Tibial nerve (tissue), 4 donors: ENCODE measurements around the gene PGBD5. TPM values are rescaled to one million over a fixed set of nuclear protein-coding genes. Genes with fewer than 3 reads are reported as not detected.

Source experiments
- DNase-seq, 2 donors: peaks; one replicate each; pipeline ENCODE4 v3.0.0-alpha.2; 2019; ENCODE audit warnings: low spot score in 2 of 2
- H3K27ac ChIP-seq, 4 donors: fragments of 200-600 bp; sonication (generic) in 3 of 4; one replicate each; pipeline ENCODE4 v1.5.1; 2017 to 2019; ENCODE audit warnings: mild to moderate bottlenecking in 1 of 4
- H3K27me3 ChIP-seq, 2 donors: fragments of 200-600 bp; sonication (generic) in 1 of 2; one replicate each; pipeline versions ENCODE4 v1.5.1 to v1.6.0; 2017 to 2019
- H3K36me3 ChIP-seq, 3 donors: fragments of 200-600 bp; sonication (generic); one replicate each; pipeline ENCODE4 v1.5.1; 2018 to 2019
- H3K4me1 ChIP-seq, 4 donors: fragments of 200-600 bp; sonication (generic) in 3 of 4; one replicate each; pipeline ENCODE4 v1.5.1; 2017 to 2019
- H3K4me3 ChIP-seq, 4 donors: fragments of 200-600 bp; sonication (generic) in 3 of 4; one replicate each; pipeline ENCODE4 v1.5.1; 2017 to 2019; ENCODE audit warnings: mild to moderate bottlenecking in 1 of 4, moderate library complexity in 1 of 4
- H3K9me3 ChIP-seq, 4 donors: fragments of 200-600 bp; sonication (generic) in 3 of 4; one replicate each; pipeline ENCODE4 v1.5.1; 2017 to 2019
- EP300 ChIP-seq, 2 donors: sonication (generic); formaldehyde crosslinking; IDR thresholded peaks; one replicate each; pipeline ENCODE4 v1.6.1; 2017; ENCODE audit warnings: antibody characterized with exemption in 2 of 2, mild to moderate bottlenecking in 1 of 2
- POLR2A ChIP-seq, 2 donors: fragments of 450-650 bp; IDR thresholded peaks; one replicate each; pipeline ENCODE4 v1.6.1; 2017; ENCODE audit warnings: antibody characterized with exemption in 2 of 2, mild to moderate bottlenecking in 2 of 2, moderate library complexity in 2 of 2
- WGBS, 2 donors: methylation state at CpG; one replicate each; pipeline ENCODE4 v1.1.5; 2018; 5-methylcytosine and 5-hydroxymethylcytosine counted together
- total RNA-seq, 4 donors: library from RNA; depleted of rRNA; stranded (reverse); fragments of >200 nt; gene quantifications; one replicate each; pipeline ENCODE4 v1.1.0, GENCODE V29; 2016
- TF ChIP-seq, protein P1 (sequence below), 5 experiments: fragments of 200-600 bp in 3 of 5; fragments of 450-650 bp in 2 of 5; sonication (generic) in 3 of 5; IDR thresholded peaks; one replicate each; pipeline ENCODE4 v1.5.1; 2016 to 2019; ENCODE audit warnings: antibody characterized with exemption in 5 of 5, mild to moderate bottlenecking in 3 of 5, moderate library complexity in 2 of 5

PGBD5 gene
- total RNA-seq, 4 donors from 2014 or later: 1.4 to 5.1 (median 2.2) TPM

DNA sequence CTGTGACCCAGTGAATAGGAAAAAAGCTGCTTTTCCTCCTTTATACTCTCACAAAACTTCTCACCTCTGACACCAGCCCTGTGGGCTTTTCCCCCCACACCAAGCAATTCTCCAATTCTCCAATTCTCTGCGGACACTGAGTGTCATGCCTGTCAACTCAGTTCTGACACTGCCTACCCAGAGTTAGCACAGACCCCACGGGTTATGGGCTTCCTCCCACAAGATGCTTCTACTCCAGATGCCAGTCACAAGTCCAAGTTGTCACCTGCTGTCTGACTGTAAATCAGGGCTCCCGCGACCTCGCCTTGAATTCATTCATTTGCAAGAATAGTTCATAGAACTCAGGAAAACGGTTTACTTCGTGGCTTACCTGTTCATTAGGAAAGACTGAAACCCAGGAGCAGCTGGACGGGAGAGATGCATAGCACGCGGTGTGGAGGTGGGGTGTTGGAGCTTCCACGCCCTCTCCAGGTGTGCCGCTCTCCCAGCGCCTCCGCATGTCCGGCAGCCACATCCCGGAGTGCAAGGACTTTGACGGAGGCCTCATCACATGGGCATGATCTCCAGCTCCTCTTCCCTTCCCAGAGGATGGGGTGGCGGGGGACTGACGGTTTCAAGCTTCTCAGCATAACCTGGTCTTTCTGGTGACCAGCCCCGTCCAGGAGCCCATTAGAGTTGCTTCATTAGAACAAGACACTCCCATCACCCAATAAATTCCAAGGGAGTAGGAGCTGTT is 154.7 kb downstream of the PGBD5 start:
- DNase-seq: no peak
- Histone ChIP-seq H3K4me3 (no peak overlapping the region), H3K27ac (peak overlapping the region in 2 of 4 donors; percentile 21 to 41), H3K36me3 (peaks cover 0 to 54% (median 0%) of the 10 kb centered on the region in 3 donors), H3K27me3 (no peaks in the 10 kb centered on the region), H3K9me3 (no peaks in the 10 kb centered on the region), H3K4me1 (peaks cover 0 to 22% (median 7%) of the 10 kb centered on the region in 4 donors)
- TF ChIP-seq, protein P1, sequence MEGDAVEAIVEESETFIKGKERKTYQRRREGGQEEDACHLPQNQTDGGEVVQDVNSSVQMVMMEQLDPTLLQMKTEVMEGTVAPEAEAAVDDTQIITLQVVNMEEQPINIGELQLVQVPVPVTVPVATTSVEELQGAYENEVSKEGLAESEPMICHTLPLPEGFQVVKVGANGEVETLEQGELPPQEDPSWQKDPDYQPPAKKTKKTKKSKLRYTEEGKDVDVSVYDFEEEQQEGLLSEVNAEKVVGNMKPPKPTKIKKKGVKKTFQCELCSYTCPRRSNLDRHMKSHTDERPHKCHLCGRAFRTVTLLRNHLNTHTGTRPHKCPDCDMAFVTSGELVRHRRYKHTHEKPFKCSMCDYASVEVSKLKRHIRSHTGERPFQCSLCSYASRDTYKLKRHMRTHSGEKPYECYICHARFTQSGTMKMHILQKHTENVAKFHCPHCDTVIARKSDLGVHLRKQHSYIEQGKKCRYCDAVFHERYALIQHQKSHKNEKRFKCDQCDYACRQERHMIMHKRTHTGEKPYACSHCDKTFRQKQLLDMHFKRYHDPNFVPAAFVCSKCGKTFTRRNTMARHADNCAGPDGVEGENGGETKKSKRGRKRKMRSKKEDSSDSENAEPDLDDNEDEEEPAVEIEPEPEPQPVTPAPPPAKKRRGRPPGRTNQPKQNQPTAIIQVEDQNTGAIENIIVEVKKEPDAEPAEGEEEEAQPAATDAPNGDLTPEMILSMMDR (IDR thresholded peaks at IDR 0.05): no peak
- TF ChIP-seq POLR2A (IDR thresholded peaks at IDR 0.05) (no peak), EP300 (IDR thresholded peaks at IDR 0.05) (no peak)
- WGBS, 2 donors: 89 to 91% methylated on average over 20 of the region's 20 CpGs

DNA sequence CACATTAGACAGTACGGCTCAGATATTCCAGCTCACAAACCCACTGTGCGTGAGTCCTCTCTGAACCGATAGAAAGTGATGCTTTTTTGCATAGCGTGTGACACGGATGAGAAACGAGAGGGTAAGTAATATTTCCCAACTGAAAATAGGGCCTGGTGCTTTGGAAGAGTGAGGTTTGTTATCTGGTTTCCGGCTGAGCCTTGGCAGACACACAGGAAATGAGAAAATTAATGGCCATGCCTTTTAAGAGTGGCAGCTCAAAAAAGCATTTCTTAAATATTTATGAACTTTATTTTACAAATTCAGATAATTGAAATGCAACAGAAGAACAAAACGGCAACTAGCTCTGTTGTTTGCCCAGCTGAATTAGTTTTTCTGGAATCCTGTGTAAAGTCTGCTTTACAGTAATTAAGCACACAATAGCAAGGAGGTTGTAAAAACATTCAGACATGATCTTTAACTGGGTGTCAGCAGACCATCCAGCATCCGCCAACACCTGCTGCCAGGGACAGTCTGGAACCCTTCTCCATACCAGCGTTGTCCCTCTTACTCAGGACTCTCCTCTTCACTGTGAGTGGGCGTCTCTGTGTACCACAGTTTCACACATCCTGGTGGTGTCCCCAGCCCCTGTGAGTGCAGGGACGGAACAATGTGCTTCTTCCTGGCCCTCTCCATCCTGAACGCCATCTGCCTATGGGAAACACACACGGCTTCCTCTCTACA is 155.4 kb downstream of the PGBD5 start:
- no peaks in the 10 kb centered on the region for H3K27me3 ChIP-seq
- no peaks in the 10 kb centered on the region for H3K9me3 ChIP-seq
- peaks cover 0 to 22% (median 7%) of the 10 kb centered on the region in 4 donors for H3K4me1 ChIP-seq
- no peak for DNase-seq
- peaks cover 0 to 57% (median 0%) of the 10 kb centered on the region in 3 donors for H3K36me3 ChIP-seq
- TF ChIP-seq, protein P1 (IDR thresholded peaks at IDR 0.05): no peak
- no peak for TF ChIP-seq EP300 (IDR thresholded peaks at IDR 0.05)
- H3K4me3 ChIP-seq: no peak overlapping the region
- peak overlapping the region in 3 of 4 donors; percentile 21 to 41 (median 25) for H3K27ac ChIP-seq
- 49 to 56% methylated on average over 14 of the region's 14 CpGs for WGBS, 2 donors

DNA sequence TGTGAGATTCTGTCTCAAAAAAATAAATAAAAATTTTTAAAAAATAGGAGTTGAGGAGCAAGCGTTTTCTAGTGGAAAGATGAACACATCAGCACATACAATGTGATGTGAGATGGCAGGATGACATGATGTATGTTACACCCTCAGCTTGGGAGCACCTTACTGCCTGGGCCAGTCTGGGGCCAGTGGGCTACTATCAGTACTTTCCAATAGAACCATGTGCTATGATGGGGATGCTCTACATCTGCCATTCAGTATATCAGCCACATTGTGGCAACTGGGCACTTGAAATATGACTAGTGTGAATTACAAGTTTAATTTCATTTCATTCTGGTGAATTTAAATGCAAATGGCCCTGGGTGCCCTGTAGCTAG is 156.0 kb downstream of the PGBD5 start:
- no peak overlapping the region for H3K4me3 ChIP-seq

DNA sequence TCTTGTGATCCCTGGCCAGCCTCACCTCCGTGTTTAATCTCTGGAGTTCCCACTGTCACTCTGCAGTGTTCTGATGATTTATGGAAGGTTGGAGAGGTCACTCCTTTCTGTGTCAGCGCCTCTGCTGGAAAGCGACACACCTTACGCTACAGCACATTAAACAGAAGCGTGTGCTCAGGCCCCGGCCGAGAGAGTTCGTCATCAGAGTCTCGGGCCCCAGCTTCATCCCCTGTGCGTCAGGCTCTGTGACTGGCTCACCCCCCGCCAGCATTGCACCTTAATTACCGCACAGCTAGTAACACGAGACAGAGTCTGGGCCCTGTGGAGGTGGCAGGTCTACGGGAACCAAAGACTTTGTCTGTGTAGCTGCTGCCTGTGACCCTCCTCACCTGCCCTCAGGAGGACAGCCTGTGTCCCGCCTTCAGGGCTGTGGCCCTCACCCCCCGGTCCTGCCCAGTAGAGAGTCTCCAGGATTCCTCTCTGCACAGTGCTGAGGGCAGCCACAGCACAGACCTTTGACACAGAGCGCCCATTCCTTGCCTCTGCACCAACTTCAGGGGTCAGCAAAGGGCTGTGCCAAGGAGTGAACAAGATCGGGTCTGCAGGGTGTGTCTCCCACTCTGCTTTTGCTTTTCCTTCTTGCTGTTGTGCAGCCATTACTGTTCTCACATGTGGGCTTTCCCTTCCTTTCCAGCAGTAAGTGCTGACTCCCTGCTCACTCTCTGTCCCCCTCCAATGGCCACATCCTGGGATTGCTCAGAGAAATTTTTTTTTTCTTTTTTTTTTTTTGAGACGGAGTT is 157.6 kb downstream of the PGBD5 start:
- Histone ChIP-seq H3K27me3 (no peaks in the 10 kb centered on the region), H3K36me3 (peaks cover 0 to 71% (median 8%) of the 10 kb centered on the region in 3 donors), H3K4me1 (peaks cover 0 to 22% (median 7%) of the 10 kb centered on the region in 4 donors), H3K9me3 (no peaks in the 10 kb centered on the region), H3K4me3 (no peak overlapping the region), H3K27ac (peak overlapping the region in 2 of 4 donors; percentile 28 to 51)
- no peak for DNase-seq
- TF ChIP-seq EP300 (IDR thresholded peaks at IDR 0.05) (peak in 1 of 2 donors; percentile 27), POLR2A (IDR thresholded peaks at IDR 0.05) (no peak)
- TF ChIP-seq, protein P1 (IDR thresholded peaks at IDR 0.05): peak; percentile 48 to 53 (median 49)
- WGBS, 2 donors: 74 to 80% methylated on average over 18 to 19 of the region's 19 CpGs

More for the DNA sequence above, 156.0 kb downstream of the PGBD5 start:
- TF ChIP-seq POLR2A (IDR thresholded peaks at IDR 0.05) (no peak), EP300 (IDR thresholded peaks at IDR 0.05) (no peak)
- TF ChIP-seq, protein P1 (IDR thresholded peaks at IDR 0.05): no peak
- DNase-seq: no peak
- Histone ChIP-seq H3K36me3 (peaks cover 0 to 62% (median 0%) of the 10 kb centered on the region in 3 donors), H3K4me1 (peaks cover 0 to 22% (median 7%) of the 10 kb centered on the region in 4 donors), H3K27ac (peak overlapping the region in 2 of 4 donors; percentile 25 to 41), H3K9me3 (no peaks in the 10 kb centered on the region), H3K27me3 (no peaks in the 10 kb centered on the region)
- 90 to 100% methylated on average over 1 of the region's 1 CpG for WGBS, 2 donors
